ENCODE results near the gene RAP1GDS1. TPM values are rescaled to one million over a fixed set of nuclear protein-coding genes. Genes with fewer than 3 reads are reported as not detected.

The RAP1GDS1 gene
- total RNA-seq, 3 donors from 2014 or later (not counting 1 experiment from before 2014, with no cell fraction given), result 58.5 to 60.0 (median 59.7) TPM

- no peaks in the 10 kb centered on the region for H3K36me3 Mint-ChIP-seq
- H3K27me3 Mint-ChIP-seq (ENCODE audit: low read depth in 2 of 2), result no peaks in the 10 kb centered on the region
- intact Hi-C loops (cut with micrococcal nuclease), result no loop called here
- no peak overlapping the region for H3K4me3 Mint-ChIP-seq
- peaks cover 7% of the 10 kb centered on the region for H3K36me3 ChIP-seq (ENCODE audit: control insufficient read depth, insufficient read depth, low read length)
- no peak overlapping the region for H3K27ac Mint-ChIP-seq
- no peak overlapping the region for H3K4me3 ChIP-seq (ENCODE audit: low read length)
- no peaks in the 10 kb centered on the region for H3K9me3 ChIP-seq (ENCODE audit: control insufficient read depth, insufficient read depth, low read length)
- no CpG with 5 or more reads among the region's 3 CpGs for WGBS (ENCODE audit: insufficient coverage)
- no peak for DNase-seq
- no peaks in the 10 kb centered on the region for H3K9me3 Mint-ChIP-seq
- TF ChIP-seq CTCF (IDR thresholded peaks at IDR 0.05), result no peak
- H3K4me1 ChIP-seq (ENCODE audit: control insufficient read depth, insufficient read depth, low read length), result no peaks in the 10 kb centered on the region
- peaks cover 6 to 7% of the 10 kb centered on the region in 2 donors for H3K4me1 Mint-ChIP-seq
- no peak for ATAC-seq
- H3K27me3 ChIP-seq (ENCODE audit: control insufficient read depth, insufficient read depth, low read length), result no peaks in the 10 kb centered on the region
- no peak overlapping the region for H3K27ac ChIP-seq (ENCODE audit: low read length)
These were observed 122.4 kb downstream of the RAP1GDS1 start for GRCh38 chr4:98383431-98384106.

DNA sequence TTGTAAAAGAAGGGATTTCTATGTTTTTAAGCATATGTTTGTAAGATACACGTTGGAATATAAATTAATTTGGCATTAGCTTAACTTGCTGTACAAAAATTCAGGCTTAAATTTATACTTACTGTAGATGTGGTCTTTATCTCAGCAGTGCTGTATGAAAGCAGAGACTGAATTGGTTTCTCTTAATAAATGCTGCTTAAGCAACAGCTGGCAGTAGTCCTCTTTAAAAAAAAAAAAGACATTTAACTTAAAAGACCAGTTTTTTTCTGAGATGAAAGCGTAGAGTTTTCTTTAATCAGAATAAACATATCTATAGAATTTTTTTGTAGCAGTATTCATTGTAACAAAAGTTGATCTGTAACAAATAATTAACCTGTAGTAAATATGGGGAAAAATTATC lies 124.6 kb downstream of the RAP1GDS1 start:
- no peaks in the 10 kb centered on the region for H3K27me3 Mint-ChIP-seq (ENCODE audit: low read depth in 2 of 2)
- H3K27ac Mint-ChIP-seq, result no peak overlapping the region
- ATAC-seq, result no peak
- Histone ChIP-seq H3K4me3 (ENCODE audit: low read length) (no peak overlapping the region), H3K4me1 (ENCODE audit: control insufficient read depth, insufficient read depth, low read length) (no peaks in the 10 kb centered on the region), H3K9me3 (ENCODE audit: control insufficient read depth, insufficient read depth, low read length) (no peaks in the 10 kb centered on the region), H3K36me3 (ENCODE audit: control insufficient read depth, insufficient read depth, low read length) (peaks cover 5% of the 10 kb centered on the region), H3K27me3 (ENCODE audit: control insufficient read depth, insufficient read depth, low read length) (no peaks in the 10 kb centered on the region), H3K27ac (ENCODE audit: low read length) (no peak overlapping the region)
- intact Hi-C loops (cut with micrococcal nuclease), result no loop called here
- H3K4me1 Mint-ChIP-seq, result peaks cover 0 to 7% of the 10 kb centered on the region in 2 donors
- H3K4me3 Mint-ChIP-seq, result no peak overlapping the region
- WGBS (ENCODE audit: insufficient coverage), result 100% methylated on average over 1 of the region's 2 CpGs
- H3K36me3 Mint-ChIP-seq, result no peaks in the 10 kb centered on the region
- TF ChIP-seq CTCF (IDR thresholded peaks at IDR 0.05), result no peak
- no peaks in the 10 kb centered on the region for H3K9me3 Mint-ChIP-seq
- no peak for DNase-seq

DNA sequence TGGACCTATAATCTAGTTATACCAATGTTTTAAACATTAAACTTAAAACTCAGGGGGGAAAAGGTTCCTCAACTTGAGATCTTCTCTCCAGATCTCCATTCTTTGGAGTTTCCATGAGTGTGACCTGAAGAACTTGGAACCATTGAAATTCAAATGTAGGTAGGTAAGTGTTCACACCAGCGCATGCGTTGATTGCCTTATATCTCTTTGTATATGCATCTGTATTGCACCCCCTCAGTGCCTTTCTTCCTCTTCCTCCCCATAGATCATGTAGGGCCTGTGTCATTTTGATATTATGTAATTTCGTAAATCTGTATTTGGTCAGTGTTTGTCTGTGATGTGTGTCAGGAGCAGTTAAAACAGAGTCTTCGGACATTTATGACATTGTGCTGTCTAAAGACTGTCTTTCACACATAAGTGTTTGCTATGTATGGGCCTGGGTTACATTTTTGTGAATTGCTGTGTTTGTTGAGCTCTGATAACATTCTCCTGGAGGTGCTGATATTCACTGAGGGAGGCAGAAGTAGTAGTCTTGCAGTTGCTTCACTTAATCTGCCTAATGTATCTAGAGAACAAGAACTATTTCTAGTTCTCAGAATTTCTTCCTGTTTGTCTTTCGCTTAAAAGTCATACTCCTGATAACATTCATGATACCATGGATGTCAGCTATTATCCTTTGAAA lies 126.3 kb downstream of the RAP1GDS1 start:
- intact Hi-C loops (cut with micrococcal nuclease), result no loop called here
- H3K4me1 Mint-ChIP-seq, result peaks cover 0 to 7% of the 10 kb centered on the region in 2 donors
- Histone ChIP-seq H3K36me3 (ENCODE audit: control insufficient read depth, insufficient read depth, low read length) (peaks cover 5% of the 10 kb centered on the region), H3K27ac (ENCODE audit: low read length) (no peak overlapping the region), H3K27me3 (ENCODE audit: control insufficient read depth, insufficient read depth, low read length) (no peaks in the 10 kb centered on the region), H3K4me3 (ENCODE audit: low read length) (no peak overlapping the region), H3K4me1 (ENCODE audit: control insufficient read depth, insufficient read depth, low read length) (no peaks in the 10 kb centered on the region), H3K9me3 (ENCODE audit: control insufficient read depth, insufficient read depth, low read length) (no peaks in the 10 kb centered on the region)
- DNase-seq, result no peak
- ATAC-seq, result no peak
- no peaks in the 10 kb centered on the region for H3K9me3 Mint-ChIP-seq
- WGBS (ENCODE audit: insufficient coverage), result 86% methylated on average over 3 of the region's 5 CpGs
- H3K27ac Mint-ChIP-seq, result no peak overlapping the region
- H3K4me3 Mint-ChIP-seq, result no peak overlapping the region
- no peaks in the 10 kb centered on the region for H3K36me3 Mint-ChIP-seq
- no peaks in the 10 kb centered on the region for H3K27me3 Mint-ChIP-seq (ENCODE audit: low read depth in 2 of 2)
- TF ChIP-seq CTCF (IDR thresholded peaks at IDR 0.05), result no peak

Measured in natural killer cell (primary cell).